GM19043 (cell line): ENCODE data around the gene HOXD4.

ENCODE experiments used
- ATAC-seq: cut with Tn5 transposase; IDR thresholded peaks from one replicate; pipeline ENCODE4 v1.9.1; 2021; ENCODE audit warnings: low read depth; ENCODE audit not compliant: unreplicated experiment

Gene HOXD4

DNA sequence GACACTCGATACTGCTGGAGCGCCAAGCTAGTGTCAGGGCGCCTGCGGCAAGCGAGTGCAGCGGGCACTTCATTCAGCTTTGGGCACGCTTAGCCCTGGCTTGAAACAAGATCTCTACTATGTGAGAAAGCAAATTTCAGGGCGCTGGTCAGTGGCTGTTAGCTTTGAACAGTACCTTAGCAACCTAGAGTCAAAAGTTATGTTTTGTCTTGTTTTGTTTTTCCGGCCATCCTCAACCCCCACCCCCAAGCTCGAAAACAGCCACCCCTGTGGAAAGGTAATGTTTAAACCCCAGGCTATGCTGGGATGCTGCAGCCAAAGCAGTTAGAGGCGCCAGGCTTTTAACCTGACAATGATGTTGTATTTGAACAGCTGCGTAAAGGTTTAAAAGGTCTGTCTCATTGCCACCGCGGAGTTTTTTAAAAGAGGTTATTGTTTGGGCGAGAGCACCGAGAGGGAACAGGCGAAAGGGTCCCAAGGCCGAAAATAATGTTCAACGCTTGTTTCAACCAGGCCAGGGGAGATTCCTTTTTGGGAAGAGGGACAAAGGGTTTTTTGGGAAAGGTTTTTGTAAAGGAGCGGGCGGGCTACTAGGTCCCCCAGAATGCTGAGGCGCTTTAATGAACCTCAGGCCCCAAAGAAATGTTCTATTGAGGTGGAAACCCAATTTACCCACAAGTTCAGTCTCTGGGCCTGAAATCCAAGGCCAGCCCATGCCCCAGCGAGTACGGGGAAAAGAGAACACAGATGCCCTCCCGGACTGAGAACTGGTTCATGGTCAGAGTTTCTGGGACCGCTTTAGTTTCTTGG, 37.0 kb upstream of the HOXD4 start:
- ATAC-seq = no peak

DNA sequence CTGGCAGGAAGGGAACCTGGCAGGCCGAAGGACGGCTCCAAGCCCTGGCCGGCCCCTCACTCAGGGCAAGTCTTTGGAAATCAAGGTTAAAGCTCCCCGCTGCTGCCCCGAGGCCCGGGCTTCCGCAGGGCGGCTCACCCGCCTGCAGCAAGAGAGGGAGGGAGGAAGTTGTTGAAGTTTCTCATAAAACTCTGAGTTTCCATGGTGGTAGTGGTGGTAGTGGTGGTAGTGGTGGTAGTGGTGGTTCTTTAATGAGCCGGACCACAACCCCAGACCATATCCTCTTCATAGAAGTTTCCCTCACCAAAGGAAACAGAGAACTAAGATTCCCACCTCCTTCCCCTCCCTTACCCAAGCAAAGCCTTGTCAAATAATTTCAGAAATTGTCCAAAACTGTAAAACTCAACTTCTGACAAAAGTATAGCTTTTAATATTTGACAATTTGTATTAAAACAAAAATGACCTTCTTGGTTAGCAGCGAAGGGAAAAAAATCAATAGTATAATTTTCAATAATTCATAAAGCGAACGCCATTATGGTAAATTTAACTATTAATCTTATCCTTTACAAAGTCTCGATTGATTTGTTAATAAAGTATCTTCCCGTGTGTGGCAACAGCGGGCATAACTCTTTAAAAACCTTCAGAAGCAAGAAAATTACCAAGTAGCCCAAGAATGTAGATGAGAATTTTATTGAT, 36.3 kb upstream of the HOXD4 start:
- no peak for ATAC-seq

DNA sequence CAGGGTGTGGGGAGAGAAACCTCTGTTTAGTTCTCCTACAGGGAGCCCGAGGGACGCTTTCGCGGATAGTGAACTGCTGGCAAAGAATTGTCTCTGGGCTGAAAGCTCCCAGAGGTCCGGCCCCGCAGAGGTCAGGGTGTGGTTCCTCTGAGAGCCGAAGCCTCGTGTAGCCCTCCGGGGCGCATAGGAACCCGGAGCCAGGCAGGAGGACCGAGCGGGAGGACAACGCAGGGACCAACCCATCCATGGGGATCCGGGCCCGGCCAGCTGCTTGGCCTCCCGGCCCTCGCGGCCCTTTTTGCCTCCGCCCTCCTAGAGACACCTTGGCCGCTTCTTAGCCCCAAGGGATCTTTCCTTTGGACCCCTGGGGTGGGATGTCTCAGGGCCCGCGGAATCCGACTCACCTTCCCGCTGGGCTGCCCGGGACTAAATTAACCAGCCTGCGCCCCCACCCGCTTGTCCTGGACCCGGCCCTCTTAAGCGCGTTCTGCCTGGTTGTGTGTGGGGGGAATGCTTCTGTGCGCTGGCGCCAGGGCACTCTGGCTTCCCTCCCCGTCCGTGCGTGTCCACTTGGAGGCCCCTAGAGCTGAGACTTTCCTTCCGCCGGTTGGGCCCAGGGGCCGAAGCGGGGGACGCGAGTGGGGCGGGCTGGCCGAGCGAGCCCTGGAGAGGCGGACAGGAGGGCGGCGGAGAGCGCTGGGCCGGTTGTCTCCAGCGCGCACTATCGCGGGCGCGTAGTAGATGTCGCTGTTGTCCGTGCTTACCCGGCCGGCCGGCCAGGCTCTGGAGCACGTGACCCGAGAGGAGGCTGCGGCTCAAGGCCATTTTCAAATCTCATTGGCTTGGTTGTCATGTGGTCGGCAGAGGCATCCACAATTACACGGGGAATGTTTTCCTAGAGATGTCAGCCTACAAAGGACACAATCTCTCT, 35.2 kb upstream of the HOXD4 start, which contains the start of gene HOXD10:
Gene HOXD10 (plus strand): TSS at position 896 of the 931 bp plus-strand sequence. CDS start 56 bp downstream, outside the sequence.
- no peak for ATAC-seq

DNA sequence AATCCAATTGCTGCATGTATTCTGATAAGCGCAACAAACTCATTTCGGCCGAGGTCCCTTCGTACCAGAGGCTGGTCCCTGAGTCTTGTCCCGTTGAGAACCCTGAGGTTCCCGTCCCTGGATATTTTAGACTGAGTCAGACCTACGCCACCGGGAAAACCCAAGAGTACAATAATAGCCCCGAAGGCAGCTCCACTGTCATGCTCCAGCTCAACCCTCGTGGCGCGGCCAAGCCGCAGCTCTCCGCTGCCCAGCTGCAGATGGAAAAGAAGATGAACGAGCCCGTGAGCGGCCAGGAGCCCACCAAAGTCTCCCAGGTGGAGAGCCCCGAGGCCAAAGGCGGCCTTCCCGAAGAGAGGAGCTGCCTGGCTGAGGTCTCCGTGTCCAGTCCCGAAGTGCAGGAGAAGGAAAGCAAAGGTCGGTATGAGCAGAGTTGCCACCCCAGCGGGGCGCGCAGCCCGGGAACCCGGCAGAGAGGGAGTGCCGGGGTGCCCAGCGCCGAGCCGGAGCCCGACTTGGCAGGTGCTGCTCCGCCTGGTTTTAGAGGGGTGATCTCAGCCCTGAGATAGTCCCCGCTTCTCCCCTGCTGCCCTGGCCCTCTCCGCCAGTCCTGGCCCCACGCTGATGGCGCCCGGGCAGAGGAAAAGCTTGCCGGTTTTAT, 34.1 kb upstream of the HOXD4 start:
- no peak for ATAC-seq

DNA sequence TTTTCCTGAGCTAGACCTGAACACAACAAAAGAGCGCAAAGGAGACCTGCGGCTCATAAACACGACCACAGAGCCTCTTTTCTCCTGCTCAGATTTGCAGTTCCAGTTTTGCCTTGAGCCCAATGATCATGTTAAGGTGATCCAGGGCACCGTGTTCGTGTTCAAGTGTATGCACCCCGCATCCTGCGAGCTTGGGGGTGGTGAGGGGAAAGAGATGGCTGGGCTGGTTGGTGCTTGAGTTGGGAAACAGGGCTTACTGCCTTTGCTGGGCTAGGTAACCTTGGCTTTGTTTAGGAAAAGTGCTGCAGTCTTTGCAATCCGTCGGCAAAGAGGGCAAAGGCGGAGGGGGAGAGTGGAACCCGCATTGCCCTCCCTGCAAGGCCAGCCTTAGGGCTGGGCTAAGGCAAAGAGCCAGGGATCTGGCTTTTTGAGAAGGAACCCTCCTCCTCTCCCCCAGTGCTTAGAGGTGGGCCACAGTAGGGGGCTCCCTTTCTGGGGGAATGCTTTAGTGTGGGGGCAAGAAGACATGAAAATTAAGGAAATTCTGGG, 33.5 kb upstream of the HOXD4 start:
- ATAC-seq = no peak

DNA sequence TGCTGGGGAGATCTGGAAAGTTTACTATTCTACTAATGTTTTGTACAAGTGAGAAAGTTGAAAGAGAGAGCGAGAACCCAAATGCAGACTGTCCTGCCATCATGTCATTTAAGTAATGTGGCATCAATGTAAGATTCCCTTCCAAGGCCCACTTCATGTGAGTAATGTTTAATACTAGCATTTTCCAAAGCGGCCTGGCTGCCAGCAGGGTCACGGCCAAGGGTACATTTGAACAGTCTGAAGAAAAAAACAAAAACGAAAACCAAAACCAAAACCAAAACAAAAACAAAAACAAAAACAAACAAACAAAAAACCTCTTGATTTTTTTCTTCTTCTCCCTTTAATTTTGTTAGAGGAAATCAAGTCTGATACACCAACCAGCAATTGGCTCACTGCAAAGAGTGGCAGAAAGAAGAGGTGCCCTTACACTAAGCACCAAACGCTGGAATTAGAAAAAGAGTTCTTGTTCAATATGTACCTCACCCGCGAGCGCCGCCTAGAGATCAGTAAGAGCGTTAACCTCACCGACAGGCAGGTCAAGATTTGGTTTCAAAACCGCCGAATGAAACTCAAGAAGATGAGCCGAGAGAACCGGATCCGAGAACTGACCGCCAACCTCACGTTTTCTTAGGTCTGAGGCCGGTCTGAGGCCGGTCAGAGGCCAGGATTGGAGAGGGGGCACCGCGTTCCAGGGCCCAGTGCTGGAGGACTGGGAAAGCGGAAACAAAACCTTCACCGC, 32.6 kb upstream of the HOXD4 start:
- ATAC-seq = no peak

DNA sequence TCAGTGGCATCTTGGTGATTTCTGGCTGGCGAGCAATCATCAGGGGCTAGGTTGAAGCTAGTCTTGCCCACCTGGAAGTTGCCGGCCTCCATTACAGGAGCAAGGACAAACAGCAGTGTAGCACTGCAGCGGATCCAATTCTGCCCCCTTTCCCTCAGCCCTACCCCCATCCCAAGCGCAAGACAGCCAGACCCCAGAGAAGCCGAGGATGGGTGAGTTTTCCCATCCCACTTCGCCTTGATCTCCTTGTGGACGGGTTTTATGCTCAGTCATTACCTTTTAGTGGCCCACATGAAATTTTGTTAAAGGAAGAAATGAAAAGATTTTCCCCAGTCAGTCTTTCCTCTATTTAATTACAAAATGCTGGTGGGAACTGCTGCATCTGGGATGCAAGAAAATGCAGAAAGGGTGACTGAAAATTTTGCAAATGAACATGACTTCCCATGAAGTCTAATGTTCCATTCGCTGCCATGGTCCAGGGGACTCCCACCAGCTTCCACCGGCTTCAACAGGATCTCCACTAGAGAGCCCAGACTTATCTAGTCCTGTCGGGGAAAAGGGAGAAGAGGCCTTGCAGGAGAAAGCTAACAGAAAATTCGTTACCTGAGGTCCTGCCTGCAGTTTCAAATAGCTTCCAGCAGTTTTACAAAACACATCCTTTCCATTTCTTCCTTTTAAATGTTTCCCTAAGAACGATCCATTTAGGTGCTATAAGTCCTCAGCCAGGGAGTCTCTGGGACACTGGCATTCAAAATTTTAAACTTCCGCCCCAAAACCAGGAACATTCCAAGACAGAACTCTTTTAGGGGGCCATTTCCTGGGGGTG, 30.8 kb upstream of the HOXD4 start:
- ATAC-seq = no peak

DNA sequence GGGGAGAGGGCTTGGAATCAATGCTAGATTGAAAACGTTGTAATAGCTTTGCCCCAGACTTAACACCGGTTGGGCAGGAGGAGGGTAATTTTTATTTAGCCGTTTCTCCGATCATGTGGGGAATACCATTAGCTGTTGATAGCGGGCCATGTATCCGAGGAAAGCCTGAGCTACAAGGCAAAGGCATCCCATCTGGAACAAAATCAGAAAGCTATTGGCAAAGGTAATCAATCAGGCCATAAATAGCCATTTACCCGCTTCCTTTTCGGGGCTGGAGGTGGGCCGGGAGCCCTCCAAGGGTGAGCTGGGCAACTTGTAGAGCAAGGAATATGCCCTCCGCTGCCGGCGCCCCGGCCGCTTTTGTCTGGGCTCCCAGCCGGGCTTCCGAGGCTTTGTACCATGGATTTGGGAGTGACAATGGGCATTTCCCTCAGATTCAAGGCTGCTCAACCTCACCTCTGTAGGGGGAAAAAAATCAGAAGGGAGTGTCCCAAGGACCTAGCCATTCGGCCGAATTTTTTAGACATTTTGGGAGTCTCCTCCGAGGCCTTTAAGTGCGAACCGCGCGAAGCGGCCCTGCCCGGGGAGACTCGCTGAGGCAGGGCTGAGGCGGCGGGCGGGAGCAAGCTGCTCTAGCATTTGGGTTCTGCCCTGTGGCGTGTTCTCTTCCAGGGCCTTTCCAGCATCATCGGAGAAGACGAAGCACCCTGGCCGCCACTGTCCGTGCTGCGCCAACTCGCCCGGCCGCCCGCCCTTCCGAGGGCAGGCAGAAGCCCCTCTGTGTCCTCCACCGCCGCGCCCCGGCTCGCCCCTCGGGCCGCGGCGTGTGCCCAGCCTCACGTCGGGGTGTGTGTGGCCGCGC, 29.9 kb upstream of the HOXD4 start:
- ATAC-seq = no peak

DNA sequence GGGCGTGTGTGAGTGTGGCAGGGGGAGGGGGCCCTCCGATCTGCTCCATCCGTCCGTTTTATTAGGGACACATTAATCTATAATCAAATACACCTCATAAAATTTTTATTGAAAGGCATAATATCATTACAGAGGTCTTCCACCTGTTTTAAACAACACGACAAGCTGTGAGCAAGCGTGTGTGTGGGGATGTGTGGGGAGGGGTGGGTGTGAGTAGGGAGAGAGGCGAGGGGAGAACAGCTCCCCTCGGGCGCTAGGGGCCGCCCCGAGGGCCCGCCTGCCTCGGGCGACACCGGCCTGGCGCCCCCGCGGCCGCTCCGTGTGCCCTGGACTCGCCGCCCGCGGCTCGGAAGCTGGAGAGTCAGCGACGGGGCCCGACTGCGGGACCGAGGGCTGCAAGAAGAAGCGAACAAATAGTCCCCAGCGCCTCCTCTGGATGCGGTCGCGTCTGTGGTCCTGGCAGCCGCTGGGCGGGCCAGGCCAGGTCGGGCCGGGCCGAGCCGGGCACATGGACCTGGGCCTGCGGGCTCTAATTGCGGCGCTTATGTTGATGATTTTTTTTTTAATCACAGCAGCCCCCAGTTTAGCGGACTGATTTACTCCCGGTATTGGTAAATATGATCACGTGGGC, 29.2 kb upstream of the HOXD4 start:
- ATAC-seq = no peak

DNA sequence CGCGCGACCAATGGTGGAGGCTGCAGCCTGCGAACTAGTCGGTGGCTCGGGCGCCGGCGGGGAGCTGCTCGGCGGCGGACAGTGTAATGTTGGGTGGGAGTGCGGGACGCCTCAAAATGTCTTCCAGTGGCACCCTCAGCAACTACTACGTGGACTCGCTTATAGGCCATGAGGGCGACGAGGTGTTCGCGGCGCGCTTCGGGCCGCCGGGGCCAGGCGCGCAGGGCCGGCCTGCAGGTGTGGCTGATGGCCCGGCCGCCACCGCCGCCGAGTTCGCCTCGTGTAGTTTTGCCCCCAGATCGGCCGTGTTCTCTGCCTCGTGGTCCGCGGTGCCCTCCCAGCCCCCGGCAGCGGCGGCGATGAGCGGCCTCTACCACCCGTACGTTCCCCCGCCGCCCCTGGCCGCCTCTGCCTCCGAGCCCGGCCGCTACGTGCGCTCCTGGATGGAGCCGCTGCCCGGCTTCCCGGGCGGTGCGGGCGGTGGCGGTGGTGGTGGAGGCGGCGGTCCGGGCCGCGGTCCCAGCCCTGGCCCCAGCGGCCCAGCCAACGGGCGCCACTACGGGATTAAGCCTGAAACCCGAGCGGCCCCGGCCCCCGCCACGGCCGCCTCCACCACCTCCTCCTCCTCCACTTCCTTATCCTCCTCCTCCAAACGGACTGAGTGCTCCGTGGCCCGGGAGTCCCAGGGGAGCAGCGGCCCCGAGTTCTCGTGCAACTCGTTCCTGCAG, 28.5 kb upstream of the HOXD4 start, which contains the start of gene HOXD9:
Gene HOXD9 (plus strand): TSS at position 37 of the 728 bp plus-strand sequence. CDS start 50 bp downstream, at position 87.
- no peak for ATAC-seq

DNA sequence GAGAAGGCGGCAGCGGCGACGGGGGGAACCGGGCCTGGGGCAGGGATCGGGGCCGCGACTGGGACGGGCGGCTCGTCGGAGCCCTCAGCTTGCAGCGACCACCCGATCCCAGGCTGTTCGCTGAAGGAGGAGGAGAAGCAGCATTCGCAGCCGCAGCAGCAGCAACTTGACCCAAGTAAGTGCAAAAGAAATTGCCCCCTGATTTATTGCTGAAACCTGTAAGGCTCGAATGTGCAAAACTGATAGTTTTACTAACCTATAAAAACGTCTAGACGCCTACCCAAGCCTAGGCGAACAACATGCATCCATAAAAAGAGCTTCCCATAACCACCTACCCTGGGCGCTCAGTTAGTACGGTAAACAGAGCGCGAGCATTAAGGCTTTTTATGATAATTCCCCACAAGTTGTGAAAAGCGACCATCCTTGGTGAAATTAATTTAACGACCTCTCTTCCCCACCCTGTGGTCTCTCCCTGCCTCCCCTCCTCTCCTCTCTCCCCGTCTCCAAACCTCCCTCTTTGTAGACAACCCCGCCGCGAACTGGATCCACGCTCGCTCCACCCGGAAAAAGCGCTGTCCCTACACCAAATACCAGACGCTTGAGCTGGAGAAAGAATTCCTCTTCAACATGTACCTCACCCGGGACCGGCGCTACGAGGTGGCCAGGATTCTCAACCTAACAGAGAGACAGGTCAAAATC, 27.8 kb upstream of the HOXD4 start:
- ATAC-seq = no peak

DNA sequence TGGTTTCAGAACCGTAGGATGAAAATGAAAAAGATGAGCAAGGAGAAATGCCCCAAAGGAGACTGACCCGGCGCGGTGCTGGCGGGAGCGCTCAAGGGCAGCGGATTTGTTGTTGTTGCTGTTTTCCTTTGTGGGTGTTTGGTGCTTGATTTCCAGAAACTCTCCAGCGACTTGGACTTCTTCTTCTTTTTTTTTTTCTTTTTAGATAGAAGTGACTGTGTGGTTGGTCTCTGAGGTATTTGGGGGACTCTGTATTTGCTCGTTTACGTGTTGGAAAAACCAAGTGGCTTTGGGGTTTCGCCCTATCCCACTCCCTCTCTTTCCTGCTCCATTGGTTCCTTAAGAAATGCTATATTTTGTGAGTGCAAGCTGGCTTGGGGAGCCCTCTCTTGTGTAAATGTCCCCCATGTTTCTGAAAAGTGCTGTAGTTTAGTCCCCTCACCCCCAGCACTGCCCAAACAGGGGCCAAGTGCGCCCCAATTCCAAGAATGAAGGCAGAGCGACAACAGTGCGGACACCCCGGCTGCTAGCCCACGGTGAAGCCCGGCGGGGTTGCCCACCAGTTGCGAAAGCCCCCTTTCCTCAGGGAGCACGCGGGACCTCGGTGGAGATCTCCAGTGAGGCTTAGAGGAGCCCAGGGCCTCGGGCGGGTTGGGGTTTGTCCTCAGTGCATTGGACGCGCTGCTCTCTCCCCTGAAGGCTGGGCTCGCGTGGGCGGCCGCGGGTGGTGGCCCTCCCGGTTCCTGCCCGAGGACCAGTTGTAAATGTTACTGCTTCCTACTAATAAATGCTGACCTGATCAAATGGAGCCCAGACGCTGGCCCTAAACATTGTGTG, 27.0 kb upstream of the HOXD4 start:
- no peak for ATAC-seq

DNA sequence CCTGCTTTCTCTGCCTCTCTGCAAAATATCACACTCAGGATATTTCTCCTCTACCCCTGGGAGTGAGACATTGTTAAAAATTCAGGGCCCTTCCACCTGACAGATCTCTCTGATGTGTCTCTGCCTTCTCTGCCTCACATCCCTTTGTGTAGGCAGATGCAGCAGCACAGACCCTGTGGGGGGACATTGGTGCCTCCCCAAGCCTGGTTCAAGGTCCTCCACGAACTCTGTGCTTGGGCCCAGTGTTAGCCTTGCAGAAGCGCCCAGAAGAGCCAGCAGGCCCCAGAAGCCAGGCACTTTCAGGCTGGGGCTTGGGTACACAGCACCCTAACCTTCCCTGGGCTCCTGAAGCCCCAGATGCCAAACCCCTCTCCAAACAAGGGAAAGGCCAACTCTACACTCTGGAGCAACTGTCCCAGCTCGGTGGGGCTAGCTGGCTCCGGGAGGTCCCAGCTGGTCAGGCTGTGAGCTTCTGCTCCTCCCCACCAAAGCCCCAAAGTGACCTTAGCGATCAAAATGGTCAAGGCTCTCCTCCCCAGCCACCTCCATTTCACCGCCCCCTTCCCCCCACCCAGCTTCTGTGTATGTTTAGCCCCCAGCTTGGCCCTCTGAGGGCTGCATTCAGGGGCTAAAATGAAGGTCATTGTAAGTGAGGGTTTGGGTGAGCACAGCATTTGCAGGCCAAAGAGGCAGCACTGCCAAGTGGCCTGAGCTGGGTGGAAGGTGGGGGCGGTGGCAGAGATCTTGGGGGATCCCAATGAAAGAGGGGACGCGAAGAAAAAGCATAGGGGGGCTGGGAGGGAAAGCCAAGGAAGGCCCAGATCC, 26.2 kb upstream of the HOXD4 start:
- ATAC-seq = no peak

DNA sequence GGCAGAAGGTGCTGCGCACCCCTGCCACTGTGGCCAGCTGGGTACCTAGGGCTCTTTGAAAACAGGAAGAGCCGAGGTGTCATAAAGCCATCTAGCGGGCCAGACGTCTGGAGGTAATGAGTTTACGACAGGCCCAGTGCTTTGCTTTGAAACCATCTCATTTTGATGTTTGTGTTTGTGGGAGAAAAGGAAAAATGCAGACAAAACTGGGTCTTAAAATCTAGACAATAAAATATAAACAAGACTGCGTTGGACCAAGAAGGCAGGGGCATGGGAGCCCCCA, 25.6 kb upstream of the HOXD4 start:
- no peak for ATAC-seq
